HepG2 (cell line): Measurements from ENCODE around the gene NEK11.

ENCODE experiments used
- AHR ChIP-seq: IDR thresholded peaks from 2 replicates; pipeline ENCODE4 v1.6.1; 2018; ENCODE audit warnings: missing genetic modification reagents, missing compliant biosample characterization
- EP300 ChIP-seq, 3 experiments: sonication (generic) in 1 of 3; formaldehyde crosslinking in 1 of 3; IDR thresholded peaks; 2 replicates each; pipeline versions ENCODE4 v1.5.1 to v1.6.1; 2011 to 2020; ENCODE audit warnings: low read depth in 2 of 3, low read length in 2 of 3, borderline replicate concordance in 1 of 3, improper control_type of control experiment in 1 of 3, mild to moderate bottlenecking in 1 of 3, missing genetic modification reagents in 1 of 3, moderate library complexity in 1 of 3
- HOXD1 ChIP-seq: sonication (generic); formaldehyde crosslinking; IDR thresholded peaks from 2 replicates; pipeline ENCODE4 v1.5.0; 2020; ENCODE audit warnings: missing genetic modification reagents
- ZNF768 ChIP-seq: sonication (generic); formaldehyde crosslinking; IDR thresholded peaks from 2 replicates; pipeline ENCODE4 v1.4.0; 2020; ENCODE audit warnings: missing genetic modification reagents
- TF ChIP-seq, protein P1 (sequence below): sonication (generic); formaldehyde crosslinking; IDR thresholded peaks from 2 replicates; pipeline ENCODE4 v1.5.0; 2020; ENCODE audit warnings: mild to moderate bottlenecking, missing genetic modification reagents, moderate library complexity

DNA sequence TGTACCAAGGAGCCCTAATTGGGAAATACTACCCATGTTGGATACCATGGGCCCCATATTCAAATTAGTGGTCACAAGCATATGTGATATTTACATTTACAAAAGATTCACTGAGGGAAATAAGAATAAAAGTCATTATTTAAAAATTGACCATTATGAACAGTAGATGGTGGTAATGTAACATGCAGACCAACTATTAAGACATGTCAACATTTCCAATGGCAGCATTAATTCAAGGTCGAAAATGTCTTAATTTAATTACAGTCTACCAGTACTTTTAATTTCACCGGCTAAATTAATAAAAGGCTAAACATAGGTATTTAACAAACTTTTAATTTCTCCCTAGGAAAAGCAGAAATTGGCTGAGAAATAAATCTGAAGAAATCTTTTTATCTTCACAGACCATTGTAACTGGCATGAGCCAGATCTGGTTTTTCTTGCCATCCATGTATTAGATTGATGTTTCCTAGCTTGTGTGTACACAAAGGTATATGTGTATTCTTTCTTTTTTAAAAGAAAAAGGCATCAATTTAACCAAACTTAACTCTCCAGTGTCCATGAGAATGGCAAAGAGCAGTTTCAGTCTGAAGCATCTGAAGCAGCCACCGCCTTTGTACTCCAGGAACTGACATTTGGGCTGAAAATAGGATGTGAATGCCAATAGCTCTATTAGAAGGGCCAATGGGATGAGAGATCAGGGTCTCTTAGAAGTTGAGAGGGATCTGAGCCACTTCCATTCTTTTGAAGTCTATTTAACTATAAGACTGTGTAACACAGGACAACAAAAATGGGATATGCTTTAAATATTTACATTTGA is 26.6 kb downstream of the NEK11 start:
- TF ChIP-seq EP300 (IDR thresholded peaks at IDR 0.05; ENCODE audit: low read depth in 2 of 2, low read length in 2 of 2) = no peak
- no peak for TF ChIP-seq EP300 (CRISPR knock-in tag; IDR thresholded peaks at IDR 0.05; ENCODE audit: borderline replicate concordance)
- no peak for TF ChIP-seq ZNF768 (CRISPR knock-in tag)
- no peak for TF ChIP-seq AHR (CRISPR knock-in tag)
- TF ChIP-seq, protein P1, sequence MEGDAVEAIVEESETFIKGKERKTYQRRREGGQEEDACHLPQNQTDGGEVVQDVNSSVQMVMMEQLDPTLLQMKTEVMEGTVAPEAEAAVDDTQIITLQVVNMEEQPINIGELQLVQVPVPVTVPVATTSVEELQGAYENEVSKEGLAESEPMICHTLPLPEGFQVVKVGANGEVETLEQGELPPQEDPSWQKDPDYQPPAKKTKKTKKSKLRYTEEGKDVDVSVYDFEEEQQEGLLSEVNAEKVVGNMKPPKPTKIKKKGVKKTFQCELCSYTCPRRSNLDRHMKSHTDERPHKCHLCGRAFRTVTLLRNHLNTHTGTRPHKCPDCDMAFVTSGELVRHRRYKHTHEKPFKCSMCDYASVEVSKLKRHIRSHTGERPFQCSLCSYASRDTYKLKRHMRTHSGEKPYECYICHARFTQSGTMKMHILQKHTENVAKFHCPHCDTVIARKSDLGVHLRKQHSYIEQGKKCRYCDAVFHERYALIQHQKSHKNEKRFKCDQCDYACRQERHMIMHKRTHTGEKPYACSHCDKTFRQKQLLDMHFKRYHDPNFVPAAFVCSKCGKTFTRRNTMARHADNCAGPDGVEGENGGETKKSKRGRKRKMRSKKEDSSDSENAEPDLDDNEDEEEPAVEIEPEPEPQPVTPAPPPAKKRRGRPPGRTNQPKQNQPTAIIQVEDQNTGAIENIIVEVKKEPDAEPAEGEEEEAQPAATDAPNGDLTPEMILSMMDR = no peak
- no peak for TF ChIP-seq HOXD1 (CRISPR knock-in tag)
